Endodermal cell (in vitro differentiated cells): ENCODE measurements around the gene WDR26. TPM values are rescaled to one million over a fixed set of nuclear protein-coding genes. Genes with fewer than 3 reads are reported as not detected.

Source experiments
- DNase-seq: peaks from one replicate; pipeline ENCODE4 v3.0.0-alpha.2; 2017
- H3K27ac ChIP-seq: 2 replicates; pipeline ENCODE4 v1.5.1; 2013; ENCODE audit warnings: mild to moderate bottlenecking, low read depth, low read length, moderate library complexity
- H3K27me3 ChIP-seq: 2 replicates; pipeline ENCODE4 v1.6.1; 2013; ENCODE audit warnings: mild to moderate bottlenecking, low read length, moderate library complexity; ENCODE audit not compliant: insufficient read depth, control insufficient read depth, poor library complexity, severe bottlenecking
- H3K36me3 ChIP-seq: 2 replicates; pipeline ENCODE4 v1.7.0; 2013; ENCODE audit warnings: mild to moderate bottlenecking, low read length, moderate library complexity; ENCODE audit not compliant: control insufficient read depth, insufficient read depth
- H3K4me1 ChIP-seq: one replicate; pipeline ENCODE4 v1.7.0; 2013; ENCODE audit warnings: low read length; ENCODE audit not compliant: control insufficient read depth, insufficient read depth
- H3K4me3 ChIP-seq: 2 replicates; pipeline ENCODE4 v1.5.1; 2013; ENCODE audit warnings: mild to moderate bottlenecking, low read length, moderate library complexity
- H3K9ac ChIP-seq: 2 replicates; pipeline ENCODE4 v1.6.1; 2013; ENCODE audit warnings: mild to moderate bottlenecking, low read length, moderate library complexity; ENCODE audit not compliant: poor library complexity, severe bottlenecking; ENCODE audit errors: extremely low read depth
- H3K9me3 ChIP-seq: 2 replicates; pipeline ENCODE4 v1.6.1; 2013; ENCODE audit warnings: mild to moderate bottlenecking, low read length, moderate library complexity; ENCODE audit not compliant: control insufficient read depth
- H3K27ac Mint-ChIP-seq: 2 replicates; pipeline ENCODE4 v1.8.0; 2020; ENCODE audit warnings: mixed read lengths
- H3K27me3 Mint-ChIP-seq: 2 replicates; pipeline ENCODE4 v1.8.0; 2021; ENCODE audit warnings: mild to moderate bottlenecking, mixed read lengths; ENCODE audit not compliant: insufficient read depth
- H3K36me3 Mint-ChIP-seq: 2 replicates; pipeline ENCODE4 v1.8.0; 2020; ENCODE audit warnings: low read depth, mixed read lengths
- H3K4me1 Mint-ChIP-seq: 2 replicates; pipeline ENCODE4 v1.8.0; 2020; ENCODE audit warnings: mixed read lengths
- H3K4me3 Mint-ChIP-seq: 2 replicates; pipeline ENCODE4 v1.8.0; 2020; ENCODE audit warnings: mild to moderate bottlenecking, moderate library complexity, mixed read lengths
- H3K9me3 Mint-ChIP-seq: 2 replicates; pipeline ENCODE4 v1.8.0; 2020; ENCODE audit warnings: mild to moderate bottlenecking, mixed read lengths
- WGBS, 2 experiments: methylation state at CpG; one replicate each; pipeline versions ENCODE4 v1.1.5 to v1.1.7; 2013; ENCODE audit warnings: missing lambda C conversion rate in 2 of 2, mixed read lengths in 1 of 2; ENCODE audit not compliant: insufficient coverage in 1 of 2, insufficient read length in 1 of 2; 5-methylcytosine and 5-hydroxymethylcytosine counted together
- total RNA-seq, 2 donors: library from RNA; stranded (reverse); fragmentation: NEBNext Ultra II Directional in 1 of 2; extraction: Animal tissue kit (Norgen Biotek cat#: 25700) in 1 of 2; gene quantifications; 2 replicates in 1 of 2; 3 replicates in 1 of 2; pipeline ENCODE4 v1.2.1, GENCODE V29; 2021
- TF ChIP-seq, protein P1 (sequence below): fragments of 200-600 bp; sonication (generic); conservative IDR thresholded peaks from 2 replicates; pipeline ENCODE4 v1.5.0; 2021; ENCODE audit warnings: antibody characterized with exemption, mild to moderate bottlenecking

Gene WDR26
- total RNA-seq, 2 donors from 2014 or later: 75.9 to 79.0 TPM

DNA sequence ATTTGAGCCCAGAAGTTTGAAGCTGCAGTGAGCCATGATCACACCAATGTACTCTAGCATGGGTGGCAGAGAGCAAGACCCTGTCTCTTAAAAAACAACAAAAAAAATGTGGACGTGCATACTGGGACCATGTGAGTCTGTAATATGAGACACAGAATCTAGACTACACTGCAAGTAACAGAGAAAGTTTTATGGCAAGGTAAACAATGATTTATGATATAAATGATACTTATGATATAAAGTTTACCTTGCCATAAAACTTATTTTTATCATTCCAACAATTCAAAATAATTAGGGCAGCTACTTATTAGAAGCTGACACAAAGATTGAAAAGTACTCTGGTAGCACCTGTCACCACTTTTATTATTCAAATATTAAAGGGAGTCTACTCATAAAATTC is 34.7 kb downstream of the WDR26 start:
- DNase-seq: no peak
- no peaks in the 10 kb centered on the region for H3K9me3 ChIP-seq
- no peak overlapping the region for H3K27ac ChIP-seq
- no peaks in the 10 kb centered on the region for H3K4me1 ChIP-seq
- H3K4me3 ChIP-seq: no peak overlapping the region
- TF ChIP-seq, protein P1, sequence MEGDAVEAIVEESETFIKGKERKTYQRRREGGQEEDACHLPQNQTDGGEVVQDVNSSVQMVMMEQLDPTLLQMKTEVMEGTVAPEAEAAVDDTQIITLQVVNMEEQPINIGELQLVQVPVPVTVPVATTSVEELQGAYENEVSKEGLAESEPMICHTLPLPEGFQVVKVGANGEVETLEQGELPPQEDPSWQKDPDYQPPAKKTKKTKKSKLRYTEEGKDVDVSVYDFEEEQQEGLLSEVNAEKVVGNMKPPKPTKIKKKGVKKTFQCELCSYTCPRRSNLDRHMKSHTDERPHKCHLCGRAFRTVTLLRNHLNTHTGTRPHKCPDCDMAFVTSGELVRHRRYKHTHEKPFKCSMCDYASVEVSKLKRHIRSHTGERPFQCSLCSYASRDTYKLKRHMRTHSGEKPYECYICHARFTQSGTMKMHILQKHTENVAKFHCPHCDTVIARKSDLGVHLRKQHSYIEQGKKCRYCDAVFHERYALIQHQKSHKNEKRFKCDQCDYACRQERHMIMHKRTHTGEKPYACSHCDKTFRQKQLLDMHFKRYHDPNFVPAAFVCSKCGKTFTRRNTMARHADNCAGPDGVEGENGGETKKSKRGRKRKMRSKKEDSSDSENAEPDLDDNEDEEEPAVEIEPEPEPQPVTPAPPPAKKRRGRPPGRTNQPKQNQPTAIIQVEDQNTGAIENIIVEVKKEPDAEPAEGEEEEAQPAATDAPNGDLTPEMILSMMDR: no peak
- H3K36me3 Mint-ChIP-seq: peaks cover 77% of the 10 kb centered on the region
- H3K9ac ChIP-seq: no peak overlapping the region
- H3K27me3 ChIP-seq: no peaks in the 10 kb centered on the region
- H3K4me1 Mint-ChIP-seq: peaks cover 7% of the 10 kb centered on the region
- WGBS, 2 experiments: 95% methylated on average over 1 of the region's 1 CpG; no CpG with 5 or more reads in 1 of the 2 experiments
- no peak overlapping the region for H3K27ac Mint-ChIP-seq
- no peaks in the 10 kb centered on the region for H3K9me3 Mint-ChIP-seq
- no peak overlapping the region for H3K4me3 Mint-ChIP-seq
- no peaks in the 10 kb centered on the region for H3K27me3 Mint-ChIP-seq
- H3K36me3 ChIP-seq: peaks cover 92% of the 10 kb centered on the region

- no peak overlapping the region for H3K27ac Mint-ChIP-seq
- no peaks in the 10 kb centered on the region for H3K9me3 Mint-ChIP-seq
- Histone ChIP-seq H3K9ac (no peak overlapping the region), H3K4me1 (no peaks in the 10 kb centered on the region), H3K4me3 (no peak overlapping the region), H3K36me3 (peaks cover 97% of the 10 kb centered on the region), H3K9me3 (no peaks in the 10 kb centered on the region), H3K27ac (no peak overlapping the region), H3K27me3 (no peaks in the 10 kb centered on the region)
- TF ChIP-seq, protein P1: no peak
- no peak for DNase-seq
- H3K27me3 Mint-ChIP-seq: no peaks in the 10 kb centered on the region
- peaks cover 88% of the 10 kb centered on the region for H3K36me3 Mint-ChIP-seq
- H3K4me3 Mint-ChIP-seq: no peak overlapping the region
- WGBS, 2 experiments: 100% methylated on average over 2 of the region's 3 CpGs; no CpG with 5 or more reads in 1 of the 2 experiments
- peaks cover 11% of the 10 kb centered on the region for H3K4me1 Mint-ChIP-seq
Measured at GRCh38 chr1:224393294-224393693, 41.3 kb downstream of the WDR26 start.

DNA sequence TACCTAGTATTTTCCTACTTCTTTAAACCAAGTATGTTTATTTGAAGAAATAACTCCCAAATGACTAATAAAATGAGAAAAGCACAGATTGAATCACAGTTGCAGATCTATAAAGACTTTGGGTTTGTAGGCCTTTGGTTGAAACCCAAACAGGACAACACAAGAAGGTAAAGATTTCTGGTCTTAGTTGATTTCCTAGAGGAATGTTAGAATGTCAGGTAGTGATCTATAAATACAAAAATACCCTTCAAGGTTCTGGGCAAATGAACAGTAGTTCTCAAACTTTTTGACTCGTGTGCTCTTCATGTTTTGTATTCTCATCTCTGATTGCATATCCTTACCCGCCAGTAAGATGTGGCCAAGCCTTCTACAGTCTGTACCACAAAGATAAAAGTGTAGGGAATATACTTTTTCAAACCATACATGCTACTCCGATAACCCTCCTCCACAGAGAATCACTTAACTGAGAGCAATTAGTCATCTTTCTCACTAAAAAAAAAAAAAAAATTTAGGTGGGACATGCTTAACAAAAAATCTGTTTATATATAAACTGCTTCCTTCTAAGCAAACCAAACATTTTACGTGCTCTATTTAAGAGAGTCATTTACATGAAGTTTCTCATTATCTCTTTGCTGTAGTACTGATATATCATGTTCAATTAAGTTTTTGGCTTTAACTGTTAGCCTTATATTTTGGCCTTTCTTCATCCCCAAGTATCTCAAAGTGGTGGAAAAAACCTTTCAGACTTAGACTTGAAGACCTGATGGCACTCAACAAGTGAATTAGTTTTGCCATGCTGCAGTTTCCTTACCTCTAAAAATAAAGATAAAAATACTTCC is 42.0 kb downstream of the WDR26 start:
- peaks cover 11% of the 10 kb centered on the region for H3K4me1 Mint-ChIP-seq
- Histone ChIP-seq H3K9ac (no peak overlapping the region), H3K27me3 (no peaks in the 10 kb centered on the region), H3K4me3 (no peak overlapping the region), H3K9me3 (no peaks in the 10 kb centered on the region), H3K4me1 (no peaks in the 10 kb centered on the region), H3K36me3 (peaks cover 97% of the 10 kb centered on the region), H3K27ac (no peak overlapping the region)
- no peak overlapping the region for H3K27ac Mint-ChIP-seq
- WGBS, 2 experiments: 91 to 100% methylated on average over 2 to 4 of the region's 4 CpGs
- H3K36me3 Mint-ChIP-seq: peaks cover 85% of the 10 kb centered on the region
- H3K4me3 Mint-ChIP-seq: no peak overlapping the region
- no peaks in the 10 kb centered on the region for H3K9me3 Mint-ChIP-seq
- no peak for DNase-seq
- TF ChIP-seq, protein P1: no peak
- H3K27me3 Mint-ChIP-seq: no peaks in the 10 kb centered on the region
